ENCODE data around the gene CACNA1D.

CACNA1D gene

DNA sequence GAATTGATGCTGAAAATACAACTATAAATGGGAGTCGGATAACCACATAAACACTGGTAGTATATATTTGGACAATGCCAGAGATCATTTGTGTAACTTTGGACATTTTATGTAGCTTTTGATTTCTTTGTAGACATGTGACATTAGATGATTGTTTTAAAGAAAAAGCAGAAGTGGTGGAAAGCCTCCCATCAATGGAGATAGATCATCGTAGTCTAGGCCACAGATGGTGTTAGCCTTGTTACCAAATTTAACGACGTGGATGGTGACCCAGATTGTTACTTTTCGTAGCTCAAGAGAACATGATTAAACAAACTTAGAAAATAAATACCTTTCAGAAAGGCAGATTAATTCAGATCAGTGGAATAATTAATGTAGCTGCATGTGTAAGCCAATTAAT lies 8.8 kb downstream of the CACNA1D start:
- WGBS, 2 donors (ENCODE audit: extremely low coverage in 2 of 2, insufficient read length in 2 of 2, insufficient replicate concordance in 1 of 2), result no CpG with 5 or more reads among the region's 5 CpGs
- Histone ChIP-seq H3K36me3 (replicated peaks in 1 of 2; ENCODE audit: control insufficient read depth in 2 of 2, insufficient read depth in 2 of 2, low read length in 2 of 2) (no peaks in the 10 kb centered on the region), H3K14ac (ENCODE audit: low read length) (no peak overlapping the region), H4K8ac (ENCODE audit: low read depth, low read length) (no peak overlapping the region), H2BK15ac (ENCODE audit: low read length) (no peak overlapping the region), H4K91ac (ENCODE audit: low read depth, low read length, poor library complexity) (no peak overlapping the region), H3K4me2 (ENCODE audit: insufficient read depth, low read length, poor library complexity, severe bottlenecking) (no peak overlapping the region), H3K9ac (ENCODE audit: low read depth, low read length, poor library complexity) (no peak overlapping the region), H3K23ac (ENCODE audit: low read depth, low read length, poor library complexity) (no peak overlapping the region), H3K4me3 (ENCODE audit: low read length in 2 of 2) (no peak overlapping the region), H3K27me3 (ENCODE audit: control insufficient read depth in 3 of 3, insufficient read depth in 3 of 3, low read depth in 1 of 3, low read length in 3 of 3) (peaks cover 0 to 2% (median 0%) of the 10 kb centered on the region in 3 experiments), H3K9me3 (replicated peaks in 1 of 2; ENCODE audit: control insufficient read depth in 2 of 2, insufficient read depth in 1 of 2, low read depth in 1 of 2, low read length in 2 of 2) (no peaks in the 10 kb centered on the region), H3K27ac (replicated peaks; ENCODE audit: low read length) (no peak overlapping the region), H2AK5ac (ENCODE audit: low read depth, low read length) (no peak overlapping the region), H3K4ac (ENCODE audit: low read length) (no peak overlapping the region), H2BK12ac (ENCODE audit: low read length) (no peak overlapping the region), H3K18ac (ENCODE audit: low read length) (no peak overlapping the region), H2AFZ (ENCODE audit: low read length) (no peak overlapping the region), H2BK120ac (ENCODE audit: low read depth, low read length) (no peak overlapping the region), H3K4me1 (ENCODE audit: control insufficient read depth in 2 of 2, insufficient read depth in 1 of 2, low read depth in 1 of 2, low read length in 2 of 2) (peaks cover 6 to 39% of the 10 kb centered on the region in 2 donors), H2BK5ac (ENCODE audit: low read length) (no peak overlapping the region), H3K79me1 (ENCODE audit: low read depth, low read length) (no peaks in the 10 kb centered on the region)
- DNase-seq (ENCODE audit: low spot score), result no peak

DNA sequence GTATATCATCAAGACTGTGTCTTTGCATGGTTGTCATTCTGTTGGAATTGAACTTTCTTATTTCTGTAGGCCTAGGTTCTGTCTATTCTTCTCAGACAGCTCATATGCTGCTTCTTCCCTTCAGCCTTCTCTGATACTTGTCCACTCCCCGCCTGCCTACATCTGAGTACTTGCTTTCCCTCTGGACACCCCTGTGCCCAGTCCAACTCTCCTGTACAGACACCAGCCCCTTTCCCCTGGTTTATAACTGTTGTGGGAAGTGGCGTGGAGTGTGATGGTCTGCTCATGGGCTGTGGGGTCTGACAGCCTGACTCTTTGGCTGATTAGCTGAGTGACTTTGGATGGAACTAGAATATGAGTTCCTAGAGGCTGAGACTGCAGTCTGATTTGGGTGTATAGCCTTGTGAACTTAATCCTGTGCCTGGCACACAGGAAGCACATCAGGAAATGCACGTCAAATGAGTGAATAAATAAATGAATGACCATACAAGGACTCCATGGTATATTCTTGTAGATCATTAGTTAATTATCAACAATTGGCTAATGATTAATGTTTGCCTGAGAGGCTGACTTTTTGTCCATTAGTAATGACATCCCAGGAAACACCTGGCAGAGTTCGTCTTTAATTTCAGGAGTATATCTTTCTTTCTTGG lies 11.8 kb downstream of the CACNA1D start:
- Histone ChIP-seq H2BK15ac (ENCODE audit: low read length) (no peak overlapping the region), H2AK5ac (ENCODE audit: low read depth, low read length) (no peak overlapping the region), H4K8ac (ENCODE audit: low read depth, low read length) (no peak overlapping the region), H4K91ac (ENCODE audit: low read depth, low read length, poor library complexity) (no peak overlapping the region), H3K4me1 (ENCODE audit: control insufficient read depth in 2 of 2, insufficient read depth in 1 of 2, low read depth in 1 of 2, low read length in 2 of 2) (peaks cover 8 to 36% of the 10 kb centered on the region in 2 donors), H3K14ac (ENCODE audit: low read length) (no peak overlapping the region), H2BK5ac (ENCODE audit: low read length) (no peak overlapping the region), H3K27me3 (ENCODE audit: control insufficient read depth in 3 of 3, insufficient read depth in 3 of 3, low read depth in 1 of 3, low read length in 3 of 3) (peaks cover 0 to 2% (median 0%) of the 10 kb centered on the region in 3 experiments), H3K9ac (ENCODE audit: low read depth, low read length, poor library complexity) (no peak overlapping the region), H2BK120ac (ENCODE audit: low read depth, low read length) (no peak overlapping the region), H3K36me3 (replicated peaks in 1 of 2; ENCODE audit: control insufficient read depth in 2 of 2, insufficient read depth in 2 of 2, low read length in 2 of 2) (no peaks in the 10 kb centered on the region), H3K18ac (ENCODE audit: low read length) (peak overlapping the region; percentile 23), H3K4ac (ENCODE audit: low read length) (no peak overlapping the region), H2BK12ac (ENCODE audit: low read length) (no peak overlapping the region), H3K4me3 (ENCODE audit: low read length in 2 of 2) (no peak overlapping the region), H3K4me2 (ENCODE audit: insufficient read depth, low read length, poor library complexity, severe bottlenecking) (no peak overlapping the region), H3K23ac (ENCODE audit: low read depth, low read length, poor library complexity) (no peak overlapping the region), H3K27ac (replicated peaks; ENCODE audit: low read length) (no peak overlapping the region), H2AFZ (ENCODE audit: low read length) (no peak overlapping the region), H3K9me3 (replicated peaks in 1 of 2; ENCODE audit: control insufficient read depth in 2 of 2, insufficient read depth in 1 of 2, low read depth in 1 of 2, low read length in 2 of 2) (no peaks in the 10 kb centered on the region), H3K79me1 (ENCODE audit: low read depth, low read length) (no peaks in the 10 kb centered on the region)
- WGBS, 2 donors (ENCODE audit: extremely low coverage in 2 of 2, insufficient read length in 2 of 2, insufficient replicate concordance in 1 of 2), result no CpG with 5 or more reads among the region's 4 CpGs
- DNase-seq (ENCODE audit: low spot score), result no peak

DNA sequence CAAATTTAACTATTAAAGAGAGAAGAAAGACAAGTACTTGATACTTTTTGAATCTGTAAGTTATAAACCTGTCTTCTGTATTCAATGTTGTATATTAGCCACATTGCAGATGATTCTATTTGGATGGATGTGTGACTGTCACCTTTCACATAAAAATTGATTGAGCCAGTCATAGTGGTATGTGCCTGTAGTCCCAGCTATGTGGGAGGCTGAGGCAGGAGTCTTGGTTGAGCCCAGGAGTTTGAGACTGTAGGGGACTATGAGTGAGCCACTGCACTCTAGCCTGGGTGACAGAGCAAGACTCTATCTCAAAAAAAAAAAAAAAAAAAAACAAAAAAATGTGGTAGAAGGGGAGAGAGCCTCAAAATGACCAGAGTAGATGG lies 12.3 kb downstream of the CACNA1D start:
- H2BK5ac ChIP-seq (ENCODE audit: low read length), result no peak overlapping the region
- peaks cover 10 to 35% of the 10 kb centered on the region in 2 donors for H3K4me1 ChIP-seq (ENCODE audit: control insufficient read depth in 2 of 2, insufficient read depth in 1 of 2, low read depth in 1 of 2, low read length in 2 of 2)
- H3K27ac ChIP-seq (replicated peaks; ENCODE audit: low read length), result no peak overlapping the region
- no peak overlapping the region for H2AK5ac ChIP-seq (ENCODE audit: low read depth, low read length)
- H2AFZ ChIP-seq (ENCODE audit: low read length), result no peak overlapping the region
- H2BK120ac ChIP-seq (ENCODE audit: low read depth, low read length), result no peak overlapping the region
- no peak overlapping the region for H3K4me3 ChIP-seq (ENCODE audit: low read length in 2 of 2)
- no peak overlapping the region for H4K91ac ChIP-seq (ENCODE audit: low read depth, low read length, poor library complexity)
- no peak overlapping the region for H2BK15ac ChIP-seq (ENCODE audit: low read length)
- H3K18ac ChIP-seq (ENCODE audit: low read length), result no peak overlapping the region
- no peak overlapping the region for H2BK12ac ChIP-seq (ENCODE audit: low read length)
- H3K9ac ChIP-seq (ENCODE audit: low read depth, low read length, poor library complexity), result no peak overlapping the region
- H3K79me1 ChIP-seq (ENCODE audit: low read depth, low read length), result no peaks in the 10 kb centered on the region
- no peak overlapping the region for H3K14ac ChIP-seq (ENCODE audit: low read length)
- DNase-seq (ENCODE audit: low spot score), result no peak
- H3K23ac ChIP-seq (ENCODE audit: low read depth, low read length, poor library complexity), result no peak overlapping the region
- no peaks in the 10 kb centered on the region for H3K36me3 ChIP-seq (replicated peaks in 1 of 2; ENCODE audit: control insufficient read depth in 2 of 2, insufficient read depth in 2 of 2, low read length in 2 of 2)
- peaks cover 0 to 2% (median 0%) of the 10 kb centered on the region in 3 experiments for H3K27me3 ChIP-seq (ENCODE audit: control insufficient read depth in 3 of 3, insufficient read depth in 3 of 3, low read depth in 1 of 3, low read length in 3 of 3)
- H3K9me3 ChIP-seq (replicated peaks in 1 of 2; ENCODE audit: control insufficient read depth in 2 of 2, insufficient read depth in 1 of 2, low read depth in 1 of 2, low read length in 2 of 2), result no peaks in the 10 kb centered on the region
- H3K4me2 ChIP-seq (ENCODE audit: insufficient read depth, low read length, poor library complexity, severe bottlenecking), result no peak overlapping the region
- H4K8ac ChIP-seq (ENCODE audit: low read depth, low read length), result no peak overlapping the region
- no peak overlapping the region for H3K4ac ChIP-seq (ENCODE audit: low read length)

- H3K27ac ChIP-seq (replicated peaks; ENCODE audit: low read length), result no peak overlapping the region
- peak overlapping the region; percentile 40 for H3K18ac ChIP-seq (ENCODE audit: low read length)
- no peak overlapping the region for H2BK5ac ChIP-seq (ENCODE audit: low read length)
- no peak overlapping the region for H3K14ac ChIP-seq (ENCODE audit: low read length)
- peak overlapping the region; percentile 81 for H2BK15ac ChIP-seq (ENCODE audit: low read length)
- H4K91ac ChIP-seq (ENCODE audit: low read depth, low read length, poor library complexity), result no peak overlapping the region
- H3K36me3 ChIP-seq (replicated peaks in 1 of 2; ENCODE audit: control insufficient read depth in 2 of 2, insufficient read depth in 2 of 2, low read length in 2 of 2), result no peaks in the 10 kb centered on the region
- no peak overlapping the region for H2AK5ac ChIP-seq (ENCODE audit: low read depth, low read length)
- H2BK120ac ChIP-seq (ENCODE audit: low read depth, low read length), result no peak overlapping the region
- no peaks in the 10 kb centered on the region for H3K9me3 ChIP-seq (replicated peaks in 1 of 2; ENCODE audit: control insufficient read depth in 2 of 2, insufficient read depth in 1 of 2, low read depth in 1 of 2, low read length in 2 of 2)
- H2BK12ac ChIP-seq (ENCODE audit: low read length), result no peak overlapping the region
- no peak overlapping the region for H3K4ac ChIP-seq (ENCODE audit: low read length)
- H3K23ac ChIP-seq (ENCODE audit: low read depth, low read length, poor library complexity), result peak overlapping the region; percentile 47
- no peak overlapping the region for H4K8ac ChIP-seq (ENCODE audit: low read depth, low read length)
- H3K4me3 ChIP-seq (ENCODE audit: low read length in 2 of 2), result no peak overlapping the region
- no peak overlapping the region for H2AFZ ChIP-seq (ENCODE audit: low read length)
- peaks cover 10 to 30% of the 10 kb centered on the region in 2 donors for H3K4me1 ChIP-seq (ENCODE audit: control insufficient read depth in 2 of 2, insufficient read depth in 1 of 2, low read depth in 1 of 2, low read length in 2 of 2)
- no peak overlapping the region for H3K9ac ChIP-seq (ENCODE audit: low read depth, low read length, poor library complexity)
- H3K4me2 ChIP-seq (ENCODE audit: insufficient read depth, low read length, poor library complexity, severe bottlenecking), result no peak overlapping the region
- no peaks in the 10 kb centered on the region for H3K79me1 ChIP-seq (ENCODE audit: low read depth, low read length)
- no peak for DNase-seq (ENCODE audit: low spot score)
- no CpG with 5 or more reads among the region's 9 CpGs for WGBS, 2 donors (ENCODE audit: extremely low coverage in 2 of 2, insufficient read length in 2 of 2, insufficient replicate concordance in 1 of 2)
- peaks cover 0 to 2% (median 0%) of the 10 kb centered on the region in 3 experiments for H3K27me3 ChIP-seq (ENCODE audit: control insufficient read depth in 3 of 3, insufficient read depth in 3 of 3, low read depth in 1 of 3, low read length in 3 of 3)
Observed at GRCh38 chr3:53509494-53509893, 15.1 kb downstream of the CACNA1D start.

Data from neuronal stem cell (in vitro differentiated cells).